Upper lobe of left lung (tissue), 4 donors: ENCODE results near the gene SNRNP40.

Experiments
- POLR2A ChIP-seq, 4 donors: fragments of 450-650 bp; IDR thresholded peaks; one replicate each; pipeline ENCODE4 v1.5.1; 2016 to 2017; ENCODE audit warnings: antibody characterized with exemption in 4 of 4, mild to moderate bottlenecking in 2 of 4
- POLR2AphosphoS5 ChIP-seq, 2 donors: sonication (generic); formaldehyde crosslinking; IDR thresholded peaks; one replicate each; pipeline ENCODE4 v1.5.1; 2017; ENCODE audit warnings: antibody characterized with exemption in 2 of 2
- TF ChIP-seq, protein P1 (sequence below), 6 experiments: fragments of 450-650 bp in 4 of 6; fragments of 200-600 bp in 2 of 6; sonication (generic) in 2 of 6; IDR thresholded peaks; one replicate each; pipeline ENCODE4 v1.5.1; 2016 to 2019; ENCODE audit warnings: antibody characterized with exemption in 6 of 6

DNA sequence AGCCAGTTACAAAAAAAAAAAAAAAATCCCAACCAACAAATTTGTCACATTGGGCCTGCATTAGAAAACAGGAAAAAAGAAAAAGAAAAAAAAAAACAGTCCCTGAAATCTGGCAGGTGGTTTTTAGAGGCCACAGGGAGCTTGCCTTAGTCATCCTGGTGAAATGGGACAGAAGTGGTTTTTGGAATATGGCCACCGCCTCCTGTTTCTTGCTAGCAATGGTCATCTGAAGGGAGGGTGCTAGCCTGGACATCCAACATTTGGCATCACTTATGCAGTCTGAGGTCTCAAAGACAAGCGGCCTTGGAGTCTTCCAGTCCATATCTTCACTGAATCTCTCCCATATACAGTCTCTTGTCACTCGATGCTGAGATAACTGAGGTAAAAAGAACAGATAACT is 36.8 kb downstream of the SNRNP40 start:
- TF ChIP-seq POLR2A (IDR thresholded peaks at IDR 0.05) (no peak), POLR2AphosphoS5 (IDR thresholded peaks at IDR 0.05) (no peak)
- TF ChIP-seq, protein P1, sequence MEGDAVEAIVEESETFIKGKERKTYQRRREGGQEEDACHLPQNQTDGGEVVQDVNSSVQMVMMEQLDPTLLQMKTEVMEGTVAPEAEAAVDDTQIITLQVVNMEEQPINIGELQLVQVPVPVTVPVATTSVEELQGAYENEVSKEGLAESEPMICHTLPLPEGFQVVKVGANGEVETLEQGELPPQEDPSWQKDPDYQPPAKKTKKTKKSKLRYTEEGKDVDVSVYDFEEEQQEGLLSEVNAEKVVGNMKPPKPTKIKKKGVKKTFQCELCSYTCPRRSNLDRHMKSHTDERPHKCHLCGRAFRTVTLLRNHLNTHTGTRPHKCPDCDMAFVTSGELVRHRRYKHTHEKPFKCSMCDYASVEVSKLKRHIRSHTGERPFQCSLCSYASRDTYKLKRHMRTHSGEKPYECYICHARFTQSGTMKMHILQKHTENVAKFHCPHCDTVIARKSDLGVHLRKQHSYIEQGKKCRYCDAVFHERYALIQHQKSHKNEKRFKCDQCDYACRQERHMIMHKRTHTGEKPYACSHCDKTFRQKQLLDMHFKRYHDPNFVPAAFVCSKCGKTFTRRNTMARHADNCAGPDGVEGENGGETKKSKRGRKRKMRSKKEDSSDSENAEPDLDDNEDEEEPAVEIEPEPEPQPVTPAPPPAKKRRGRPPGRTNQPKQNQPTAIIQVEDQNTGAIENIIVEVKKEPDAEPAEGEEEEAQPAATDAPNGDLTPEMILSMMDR (IDR thresholded peaks at IDR 0.05) = no peak
